HepG2 (cell line): Measurements from ENCODE around the gene MRPL54. TPM values are rescaled to one million over a fixed set of nuclear protein-coding genes. Genes with fewer than 3 reads are reported as not detected.

Experiments
- HOXA3 ChIP-seq: sonication (generic); formaldehyde crosslinking; IDR thresholded peaks from 2 replicates; pipeline ENCODE4 v1.5.0; 2020; ENCODE audit warnings: missing genetic modification reagents
- KDM3A ChIP-seq: IDR thresholded peaks from 2 replicates; pipeline ENCODE4 v1.6.1; 2018; ENCODE audit warnings: low read depth, missing compliant biosample characterization
- KDM5B ChIP-seq: sonication (generic); formaldehyde crosslinking; IDR thresholded peaks from 2 replicates; pipeline ENCODE4 v1.4.0; 2020; ENCODE audit warnings: missing genetic modification reagents, mild to moderate bottlenecking, borderline replicate concordance
- NCOA2 ChIP-seq: sonication (generic); formaldehyde crosslinking; IDR thresholded peaks from 2 replicates; pipeline ENCODE4 v1.8.0; 2022; ENCODE audit warnings: inconsistent platforms
- ZNF264 ChIP-seq: sonication (generic); formaldehyde crosslinking; IDR thresholded peaks from 2 replicates; pipeline ENCODE4 v1.4.0; 2020; ENCODE audit warnings: missing genetic modification reagents
- ZNF296 ChIP-seq: sonication (generic); formaldehyde crosslinking; conservative IDR thresholded peaks from 2 replicates; pipeline ENCODE4 v1.5.0; 2020; ENCODE audit warnings: mild to moderate bottlenecking, missing genetic modification reagents
- ZSCAN21 ChIP-seq: sonication (generic); formaldehyde crosslinking; IDR thresholded peaks from 2 replicates; pipeline ENCODE4 v1.8.0; 2022; ENCODE audit warnings: mild to moderate bottlenecking, missing genetic modification reagents, moderate library complexity, borderline replicate concordance
- polyA plus RNA-seq, 8 experiments: library from polyadenylated mRNA; depleted of rRNA in 3 of 8; stranded (reverse) in 7 of 8; unstranded in 1 of 8; fragments of >200 nt; fragmentation: Illumina TruSeq in 4 of 8; extraction: Trizol in 4 of 8; gene quantifications; 2 replicates each; pipeline versions ENCODE4 v1.2.1 to v1.2.3, GENCODE V29; 2011 to 2016; ENCODE audit warnings: low read depth in 4 of 8, missing spikeins in 1 of 8, mixed read lengths in 1 of 8; ENCODE audit not compliant: insufficient read depth in 1 of 8
- total RNA-seq, 5 experiments: library from RNA; depleted of rRNA; stranded (reverse); fragments of >200 nt; fragmentation: Illumina TruSeq; extraction: Trizol; gene quantifications; 2 replicates each; pipeline ENCODE4 v1.2.3, GENCODE V29; 2016; ENCODE audit warnings: low read depth in 1 of 5
- TF ChIP-seq, protein P1 (sequence below): sonication (generic); formaldehyde crosslinking; IDR thresholded peaks from 2 replicates; pipeline ENCODE4 v1.4.0; 2020; ENCODE audit warnings: mild to moderate bottlenecking, missing genetic modification reagents
- TF ChIP-seq, protein P2 (sequence below): sonication (generic); formaldehyde crosslinking; IDR thresholded peaks from 2 replicates; pipeline ENCODE4 v1.4.0; 2020; ENCODE audit warnings: missing genetic modification reagents
- TF ChIP-seq, protein P3 (sequence below): IDR thresholded peaks from 2 replicates; pipeline ENCODE4 v1.6.1; 2016; ENCODE audit warnings: low read depth
- TF ChIP-seq, protein P4 (sequence below), 2 experiments: fragments of 450-650 bp in 1 of 2; sonication (generic) in 1 of 2; formaldehyde crosslinking in 1 of 2; IDR thresholded peaks; 2 replicates each; pipeline versions ENCODE4 v1.6.1 to v1.8.0; 2016 to 2022; ENCODE audit warnings: antibody characterized with exemption in 1 of 2, mild to moderate bottlenecking in 1 of 2, missing genetic modification reagents in 1 of 2

Gene MRPL54
- total and polyA plus RNA-seq, 2 of the 13 experiments (the other 11 are each of a cell fraction or from before 2014, with no cell fraction given), result 36.8 to 66.9 TPM

DNA sequence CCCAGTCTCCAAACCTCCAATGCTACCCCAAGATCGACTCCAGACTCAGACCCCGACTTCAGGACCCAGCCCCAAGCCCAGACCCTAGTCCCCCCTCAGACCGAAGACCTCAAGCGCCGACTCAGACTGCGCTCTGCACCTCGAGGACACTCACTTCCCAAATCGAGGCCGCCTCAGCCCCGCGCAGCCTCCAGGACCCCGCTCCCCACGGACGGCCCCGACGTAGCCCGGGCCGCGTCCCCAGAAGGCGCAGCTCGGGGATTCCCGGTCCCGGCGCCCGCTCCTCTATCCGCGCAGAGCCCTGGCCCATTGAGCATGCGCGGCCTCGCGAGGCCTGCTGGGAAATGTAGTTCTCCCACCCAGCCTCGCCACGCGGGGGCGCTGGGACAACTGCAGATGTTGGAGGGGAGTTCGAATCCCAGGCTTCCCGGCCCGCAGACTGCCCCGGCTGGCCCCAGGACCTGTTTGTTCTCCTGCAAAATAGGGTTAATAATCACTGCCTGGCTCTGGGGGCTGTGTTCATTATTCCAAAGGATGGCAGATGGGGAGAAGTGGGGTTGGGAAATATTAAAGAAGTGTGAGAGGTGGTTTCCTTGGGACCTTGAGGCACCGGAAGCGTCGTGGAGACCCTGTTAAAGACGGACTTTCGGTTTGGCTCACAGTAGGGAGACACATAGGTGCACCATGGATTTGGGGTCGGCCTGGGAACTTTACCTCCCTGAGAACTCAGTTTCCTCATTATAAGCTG, 926 bp upstream of the MRPL54 start, which contains the start of gene APBA3 (continued):
- TF ChIP-seq, protein P1, sequence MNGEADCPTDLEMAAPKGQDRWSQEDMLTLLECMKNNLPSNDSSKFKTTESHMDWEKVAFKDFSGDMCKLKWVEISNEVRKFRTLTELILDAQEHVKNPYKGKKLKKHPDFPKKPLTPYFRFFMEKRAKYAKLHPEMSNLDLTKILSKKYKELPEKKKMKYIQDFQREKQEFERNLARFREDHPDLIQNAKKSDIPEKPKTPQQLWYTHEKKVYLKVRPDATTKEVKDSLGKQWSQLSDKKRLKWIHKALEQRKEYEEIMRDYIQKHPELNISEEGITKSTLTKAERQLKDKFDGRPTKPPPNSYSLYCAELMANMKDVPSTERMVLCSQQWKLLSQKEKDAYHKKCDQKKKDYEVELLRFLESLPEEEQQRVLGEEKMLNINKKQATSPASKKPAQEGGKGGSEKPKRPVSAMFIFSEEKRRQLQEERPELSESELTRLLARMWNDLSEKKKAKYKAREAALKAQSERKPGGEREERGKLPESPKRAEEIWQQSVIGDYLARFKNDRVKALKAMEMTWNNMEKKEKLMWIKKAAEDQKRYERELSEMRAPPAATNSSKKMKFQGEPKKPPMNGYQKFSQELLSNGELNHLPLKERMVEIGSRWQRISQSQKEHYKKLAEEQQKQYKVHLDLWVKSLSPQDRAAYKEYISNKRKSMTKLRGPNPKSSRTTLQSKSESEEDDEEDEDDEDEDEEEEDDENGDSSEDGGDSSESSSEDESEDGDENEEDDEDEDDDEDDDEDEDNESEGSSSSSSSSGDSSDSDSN, result peak; percentile 49
- TF ChIP-seq KDM3A (CRISPR knock-in tag), result no peak
- TF ChIP-seq ZSCAN21 (CRISPR knock-in tag), result no peak
- TF ChIP-seq KDM5B (CRISPR knock-in tag), result peak; percentile 45; the same call in 1 of the 2 replicates
- TF ChIP-seq, protein P2, sequence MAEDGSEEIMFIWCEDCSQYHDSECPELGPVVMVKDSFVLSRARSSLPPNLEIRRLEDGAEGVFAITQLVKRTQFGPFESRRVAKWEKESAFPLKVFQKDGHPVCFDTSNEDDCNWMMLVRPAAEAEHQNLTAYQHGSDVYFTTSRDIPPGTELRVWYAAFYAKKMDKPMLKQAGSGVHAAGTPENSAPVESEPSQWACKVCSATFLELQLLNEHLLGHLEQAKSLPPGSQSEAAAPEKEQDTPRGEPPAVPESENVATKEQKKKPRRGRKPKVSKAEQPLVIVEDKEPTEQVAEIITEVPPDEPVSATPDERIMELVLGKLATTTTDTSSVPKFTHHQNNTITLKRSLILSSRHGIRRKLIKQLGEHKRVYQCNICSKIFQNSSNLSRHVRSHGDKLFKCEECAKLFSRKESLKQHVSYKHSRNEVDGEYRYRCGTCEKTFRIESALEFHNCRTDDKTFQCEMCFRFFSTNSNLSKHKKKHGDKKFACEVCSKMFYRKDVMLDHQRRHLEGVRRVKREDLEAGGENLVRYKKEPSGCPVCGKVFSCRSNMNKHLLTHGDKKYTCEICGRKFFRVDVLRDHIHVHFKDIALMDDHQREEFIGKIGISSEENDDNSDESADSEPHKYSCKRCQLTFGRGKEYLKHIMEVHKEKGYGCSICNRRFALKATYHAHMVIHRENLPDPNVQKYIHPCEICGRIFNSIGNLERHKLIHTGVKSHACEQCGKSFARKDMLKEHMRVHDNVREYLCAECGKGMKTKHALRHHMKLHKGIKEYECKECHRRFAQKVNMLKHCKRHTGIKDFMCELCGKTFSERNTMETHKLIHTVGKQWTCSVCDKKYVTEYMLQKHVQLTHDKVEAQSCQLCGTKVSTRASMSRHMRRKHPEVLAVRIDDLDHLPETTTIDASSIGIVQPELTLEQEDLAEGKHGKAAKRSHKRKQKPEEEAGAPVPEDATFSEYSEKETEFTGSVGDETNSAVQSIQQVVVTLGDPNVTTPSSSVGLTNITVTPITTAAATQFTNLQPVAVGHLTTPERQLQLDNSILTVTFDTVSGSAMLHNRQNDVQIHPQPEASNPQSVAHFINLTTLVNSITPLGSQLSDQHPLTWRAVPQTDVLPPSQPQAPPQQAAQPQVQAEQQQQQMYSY (CRISPR knock-in tag), result peak; percentile 61; the same call in 1 of the 2 replicates
- TF ChIP-seq, protein P3, sequence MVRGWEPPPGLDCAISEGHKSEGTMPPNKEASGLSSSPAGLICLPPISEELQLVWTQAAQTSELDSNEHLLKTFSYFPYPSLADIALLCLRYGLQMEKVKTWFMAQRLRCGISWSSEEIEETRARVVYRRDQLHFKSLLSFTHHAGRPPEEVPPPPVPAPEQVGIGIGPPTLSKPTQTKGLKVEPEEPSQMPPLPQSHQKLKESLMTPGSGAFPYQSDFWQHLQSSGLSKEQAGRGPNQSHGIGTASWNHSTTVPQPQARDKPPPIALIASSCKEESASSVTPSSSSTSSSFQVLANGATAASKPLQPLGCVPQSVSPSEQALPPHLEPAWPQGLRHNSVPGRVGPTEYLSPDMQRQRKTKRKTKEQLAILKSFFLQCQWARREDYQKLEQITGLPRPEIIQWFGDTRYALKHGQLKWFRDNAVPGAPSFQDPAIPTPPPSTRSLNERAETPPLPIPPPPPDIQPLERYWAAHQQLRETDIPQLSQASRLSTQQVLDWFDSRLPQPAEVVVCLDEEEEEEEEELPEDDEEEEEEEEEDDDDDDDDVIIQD (CRISPR knock-in tag), result no peak
- no peak for TF ChIP-seq ZNF296
- TF ChIP-seq ZNF264 (CRISPR knock-in tag), result peak; percentile 56; the same call in 1 of the 2 replicates
- peak; percentile 10; the same call in 1 of the 2 replicates for TF ChIP-seq HOXA3
- peak; percentile 43 for TF ChIP-seq NCOA2 (CRISPR knock-in tag)
- TF ChIP-seq, protein P4, sequence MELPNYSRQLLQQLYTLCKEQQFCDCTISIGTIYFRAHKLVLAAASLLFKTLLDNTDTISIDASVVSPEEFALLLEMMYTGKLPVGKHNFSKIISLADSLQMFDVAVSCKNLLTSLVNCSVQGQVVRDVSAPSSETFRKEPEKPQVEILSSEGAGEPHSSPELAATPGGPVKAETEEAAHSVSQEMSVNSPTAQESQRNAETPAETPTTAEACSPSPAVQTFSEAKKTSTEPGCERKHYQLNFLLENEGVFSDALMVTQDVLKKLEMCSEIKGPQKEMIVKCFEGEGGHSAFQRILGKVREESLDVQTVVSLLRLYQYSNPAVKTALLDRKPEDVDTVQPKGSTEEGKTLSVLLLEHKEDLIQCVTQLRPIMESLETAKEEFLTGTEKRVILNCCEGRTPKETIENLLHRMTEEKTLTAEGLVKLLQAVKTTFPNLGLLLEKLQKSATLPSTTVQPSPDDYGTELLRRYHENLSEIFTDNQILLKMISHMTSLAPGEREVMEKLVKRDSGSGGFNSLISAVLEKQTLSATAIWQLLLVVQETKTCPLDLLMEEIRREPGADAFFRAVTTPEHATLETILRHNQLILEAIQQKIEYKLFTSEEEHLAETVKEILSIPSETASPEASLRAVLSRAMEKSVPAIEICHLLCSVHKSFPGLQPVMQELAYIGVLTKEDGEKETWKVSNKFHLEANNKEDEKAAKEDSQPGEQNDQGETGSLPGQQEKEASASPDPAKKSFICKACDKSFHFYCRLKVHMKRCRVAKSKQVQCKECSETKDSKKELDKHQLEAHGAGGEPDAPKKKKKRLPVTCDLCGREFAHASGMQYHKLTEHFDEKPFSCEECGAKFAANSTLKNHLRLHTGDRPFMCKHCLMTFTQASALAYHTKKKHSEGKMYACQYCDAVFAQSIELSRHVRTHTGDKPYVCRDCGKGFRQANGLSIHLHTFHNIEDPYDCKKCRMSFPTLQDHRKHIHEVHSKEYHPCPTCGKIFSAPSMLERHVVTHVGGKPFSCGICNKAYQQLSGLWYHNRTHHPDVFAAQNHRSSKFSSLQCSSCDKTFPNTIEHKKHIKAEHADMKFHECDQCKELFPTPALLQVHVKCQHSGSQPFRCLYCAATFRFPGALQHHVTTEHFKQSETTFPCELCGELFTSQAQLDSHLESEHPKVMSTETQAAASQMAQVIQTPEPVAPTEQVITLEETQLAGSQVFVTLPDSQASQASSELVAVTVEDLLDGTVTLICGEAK (IDR thresholded peaks at IDR 0.05), result no peak; the same call in 1 of the 2 replicates
- TF ChIP-seq, protein P4 (CRISPR knock-in tag; IDR thresholded peaks at IDR 0.05), result 0 out of 2 replicates have a peak, but pooled peaks have one; percentile 60
